ENCODE measurements around the gene MKKS.

The MKKS gene

GRCh38 chr20:10367693-10367942 is 66.4 kb downstream of the MKKS start:
- no peak for DNase-seq

GRCh38 chr20:10366898-10367692 is 66.9 kb downstream of the MKKS start:
- DNase-seq = no peak

- DNase-seq = no peak
Measured at GRCh38 chr20:10362674-10363073, 71.3 kb downstream of the MKKS start.

GRCh38 chr20:10360878-10361277 is 73.1 kb downstream of the MKKS start:
- DNase-seq = no peak

- DNase-seq = no peak
Measured at GRCh38 chr20:10359621-10360040, 74.4 kb downstream of the MKKS start.

GRCh38 chr20:10357974-10358373 is 76.0 kb downstream of the MKKS start:
- DNase-seq = no peak

GRCh38 chr20:10357061-10357708 is 76.8 kb downstream of the MKKS start:
- no peak for DNase-seq

GRCh38 chr20:10356628-10357027 is 77.4 kb downstream of the MKKS start:
- no peak for DNase-seq

- DNase-seq = no peak
Measured at GRCh38 chr20:10352934-10353824, 80.8 kb downstream of the MKKS start.

Data from KG1 (cell line).